HepG2 (cell line): ENCODE results near the gene RGSL1. TPM values are rescaled to one million over a fixed set of nuclear protein-coding genes. Genes with fewer than 3 reads are reported as not detected.

Source experiments
- AHDC1 ChIP-seq: sonication (generic); formaldehyde crosslinking; IDR thresholded peaks from 2 replicates; pipeline ENCODE4 v1.5.1; 2020; ENCODE audit warnings: mild to moderate bottlenecking, missing genetic modification reagents, borderline replicate concordance
- CREM ChIP-seq, 2 experiments: sonication (generic) in 1 of 2; formaldehyde crosslinking in 1 of 2; IDR thresholded peaks; 2 replicates each; pipeline versions ENCODE4 v1.4.0 to v1.6.1; 2016 to 2020; ENCODE audit warnings: antibody characterized with exemption in 1 of 2, mild to moderate bottlenecking in 1 of 2, missing genetic modification reagents in 1 of 2
- CTCF ChIP-seq: sonication (generic); formaldehyde crosslinking; IDR thresholded peaks from 2 replicates; pipeline ENCODE4 v1.5.0; 2020; ENCODE audit warnings: mild to moderate bottlenecking, missing genetic modification reagents, moderate library complexity
- HIC2 ChIP-seq: sonication (generic); formaldehyde crosslinking; IDR thresholded peaks from 2 replicates; pipeline ENCODE4 v1.9.0; 2022; ENCODE audit warnings: low read depth, missing genetic modification reagents
- PRDM10 ChIP-seq: sonication (generic); formaldehyde crosslinking; IDR thresholded peaks from 2 replicates; pipeline ENCODE4 v1.4.0; 2020; ENCODE audit warnings: low read depth, missing genetic modification reagents
- ZNF17 ChIP-seq: sonication (generic); formaldehyde crosslinking; IDR thresholded peaks from 2 replicates; pipeline ENCODE4 v1.5.0; 2020; ENCODE audit warnings: mild to moderate bottlenecking, missing genetic modification reagents
- ZNF563 ChIP-seq: sonication (generic); formaldehyde crosslinking; IDR thresholded peaks from 2 replicates; pipeline ENCODE4 v1.8.0; 2022; ENCODE audit warnings: mild to moderate bottlenecking, moderate library complexity, missing genetic modification reagents
- polyA plus RNA-seq, 8 experiments: library from polyadenylated mRNA; depleted of rRNA in 3 of 8; stranded (reverse) in 7 of 8; unstranded in 1 of 8; fragments of >200 nt; fragmentation: Illumina TruSeq in 4 of 8; extraction: Trizol in 4 of 8; gene quantifications; 2 replicates each; pipeline versions ENCODE4 v1.2.1 to v1.2.3, GENCODE V29; 2011 to 2016; ENCODE audit warnings: low read depth in 4 of 8, missing spikeins in 1 of 8, mixed read lengths in 1 of 8; ENCODE audit not compliant: insufficient read depth in 1 of 8
- total RNA-seq, 5 experiments: library from RNA; depleted of rRNA; stranded (reverse); fragments of >200 nt; fragmentation: Illumina TruSeq; extraction: Trizol; gene quantifications; 2 replicates each; pipeline ENCODE4 v1.2.3, GENCODE V29; 2016; ENCODE audit warnings: low read depth in 1 of 5

RGSL1 gene
- total and polyA plus RNA-seq, 2 of the 13 experiments (the other 11 are each of a cell fraction or from before 2014, with no cell fraction given), result not detected

GRCh38 chr1:182413969-182414368 lies 36.0 kb upstream of the RGSL1 start (continued):
- TF ChIP-seq AHDC1 (CRISPR knock-in tag) (no peak), HIC2 (CRISPR knock-in tag) (no peak), CREM (IDR thresholded peaks at IDR 0.05) (no peak), CREM (CRISPR knock-in tag; IDR thresholded peaks at IDR 0.05) (no peak), PRDM10 (CRISPR knock-in tag) (no peak), ZNF563 (no peak), ZNF17 (no peak), CTCF (CRISPR knock-in tag) (no peak)
